Measurements from ENCODE around the gene LNP1.

Gene LNP1

DNA sequence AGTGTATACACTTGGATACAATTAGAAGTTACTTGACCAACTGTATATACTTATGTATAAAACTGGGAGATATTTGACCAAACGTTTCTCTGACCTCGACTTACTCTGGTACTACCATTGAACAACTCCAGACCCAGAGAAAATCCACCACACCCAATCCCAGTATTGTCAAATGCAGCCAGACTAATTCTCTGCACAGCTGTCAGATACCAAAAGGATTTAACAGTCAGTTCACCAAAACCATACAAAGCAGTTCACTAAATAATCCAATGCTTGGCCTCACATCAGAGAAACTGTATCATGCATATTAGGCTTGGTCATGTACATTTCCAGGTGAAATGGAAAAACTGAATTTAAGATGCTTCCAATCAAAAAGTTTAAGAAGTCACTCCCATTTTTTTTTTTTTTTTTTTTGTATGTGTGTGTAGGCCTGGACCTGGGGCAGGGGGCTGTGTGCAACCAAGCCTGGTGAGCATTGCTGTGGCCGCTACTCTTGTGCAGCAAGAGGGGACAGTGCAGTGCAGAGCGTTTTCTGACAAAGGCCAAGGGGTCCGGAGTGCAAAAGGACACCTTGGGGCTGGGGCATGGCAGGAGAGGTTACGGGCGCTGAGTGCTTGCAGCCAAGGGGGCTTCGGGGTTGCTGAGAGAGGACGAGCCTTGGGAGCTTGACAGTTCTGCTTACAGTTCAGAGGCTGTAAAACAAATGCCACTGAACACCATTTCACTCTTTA lies 1.8 kb upstream of the LNP1 start:
- no peak for DNase-seq

DNA sequence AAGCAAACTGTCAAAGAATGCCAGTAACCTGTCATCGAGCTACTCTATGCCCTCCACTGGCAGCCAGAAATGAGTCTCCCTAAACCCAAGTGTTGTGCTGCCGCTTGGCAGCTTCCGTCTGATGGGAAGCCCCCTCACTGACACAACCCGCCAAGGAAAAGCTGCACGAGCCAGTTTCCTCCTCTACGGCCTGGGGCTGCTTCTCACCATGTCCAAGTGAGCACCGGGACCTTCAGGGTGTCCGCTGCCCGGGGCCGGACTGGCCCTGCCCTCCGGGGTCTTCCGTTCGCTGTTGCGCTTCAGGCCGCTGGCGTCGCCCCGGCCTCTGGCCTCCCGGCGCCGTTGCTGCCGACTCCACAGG lies 940 bp upstream of the LNP1 start:
- peak in 2 of 14 donors; percentile 32 to 45 for DNase-seq

DNA sequence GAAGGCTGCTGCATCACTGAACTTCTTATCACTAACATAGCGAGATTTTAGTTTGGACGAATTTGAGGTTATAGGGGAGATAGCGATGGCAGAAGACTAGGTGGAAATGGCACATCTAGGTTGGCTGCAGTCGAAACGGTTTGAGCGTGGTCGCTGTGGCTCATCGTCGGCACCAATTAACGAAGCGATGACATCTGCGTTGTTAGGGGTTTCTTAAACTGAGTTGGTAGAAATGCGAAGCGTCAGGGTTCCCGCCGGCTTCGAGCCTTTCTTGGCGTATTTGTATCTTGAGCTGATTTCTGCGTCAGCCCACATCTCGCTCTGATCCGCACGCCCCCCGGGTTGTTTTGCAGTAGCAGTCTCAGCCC lies 319 bp downstream of the LNP1 start:
- DNase-seq = peak in 4 of 14 donors; percentile 59 to 70 (median 64)

DNA sequence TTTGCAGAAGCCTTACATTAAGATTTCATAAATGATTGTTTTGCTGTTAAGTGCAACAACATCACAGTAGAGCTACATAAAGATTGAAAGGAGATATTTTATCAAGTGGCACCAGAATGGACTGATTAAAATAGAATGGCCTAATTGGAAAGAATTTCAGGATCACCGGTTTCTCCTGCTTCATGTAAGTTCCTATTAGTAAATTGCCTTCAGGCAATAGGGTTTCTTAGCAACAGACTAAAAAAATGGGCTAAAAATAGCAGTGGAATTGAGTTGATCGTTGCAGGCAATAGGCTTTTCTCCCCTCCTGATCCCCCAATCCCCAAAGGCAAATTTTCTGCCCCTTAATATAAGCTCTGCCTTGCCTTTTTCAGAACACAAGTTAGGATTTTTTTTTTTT lies 917 bp downstream of the LNP1 start:
- DNase-seq = peak in 1 of 14 donors; percentile 39

DNA sequence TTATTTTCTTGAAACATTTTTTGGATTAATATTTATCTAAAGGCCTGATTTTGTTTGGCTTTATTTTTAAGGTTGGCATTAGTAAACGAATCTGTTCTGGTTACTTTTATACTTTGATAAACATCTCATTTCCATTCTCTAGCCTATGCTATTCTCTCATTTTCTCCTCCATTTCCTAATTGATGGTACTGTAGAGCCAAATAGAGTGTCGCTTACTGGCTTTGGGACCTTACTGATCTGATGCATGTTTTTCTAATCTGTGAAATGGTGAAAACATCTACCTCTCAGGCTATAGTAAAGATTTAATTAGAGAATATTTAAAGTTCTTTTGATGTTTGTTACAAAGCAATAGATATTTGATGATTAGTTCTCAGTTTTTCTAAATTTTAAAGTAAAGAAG lies 1.6 kb downstream of the LNP1 start:
- no peak for DNase-seq

DNA sequence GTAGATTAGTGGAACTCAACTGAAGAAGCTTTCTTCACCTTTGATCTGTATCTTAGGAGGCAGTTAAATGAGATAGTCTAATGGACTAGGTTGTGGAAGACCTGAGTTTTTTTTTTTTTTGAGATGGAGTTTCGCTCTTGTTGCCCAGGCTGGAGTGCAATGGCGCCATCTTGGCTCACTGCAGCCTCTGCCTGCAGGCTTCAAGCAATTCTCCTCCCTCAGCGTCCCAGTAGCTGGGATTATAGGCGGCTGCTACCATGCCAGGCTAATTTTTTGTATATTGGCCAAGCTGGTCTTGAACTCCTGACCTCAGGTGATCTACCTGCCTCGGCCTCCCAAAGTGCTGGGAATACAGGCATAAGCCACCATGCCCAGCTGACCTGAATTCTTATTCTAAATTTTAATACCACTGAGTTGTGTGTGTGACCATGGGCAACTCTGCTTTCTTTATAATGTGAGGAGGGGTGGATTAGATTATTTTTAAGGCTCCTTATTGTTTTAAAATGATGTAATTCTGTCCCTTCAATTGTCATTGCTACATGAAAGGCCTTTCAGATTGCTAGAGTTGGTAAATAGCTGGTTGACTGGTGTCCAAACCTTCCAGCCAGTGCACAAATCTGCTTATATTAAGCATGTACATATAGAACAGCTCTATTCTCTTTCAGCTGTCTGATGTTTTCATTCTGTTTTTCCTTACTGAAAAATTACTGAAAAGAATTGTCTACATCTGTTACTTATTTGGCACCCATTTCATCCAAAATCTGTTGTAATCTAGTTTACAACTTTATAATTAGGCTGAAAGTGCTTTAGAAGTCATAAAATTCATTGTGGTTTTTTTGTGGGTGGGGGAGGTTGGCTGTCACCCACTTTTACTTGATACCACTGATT lies 2.3 kb downstream of the LNP1 start:
- peak in 2 of 14 donors; percentile 0 to 6 for DNase-seq

DNA sequence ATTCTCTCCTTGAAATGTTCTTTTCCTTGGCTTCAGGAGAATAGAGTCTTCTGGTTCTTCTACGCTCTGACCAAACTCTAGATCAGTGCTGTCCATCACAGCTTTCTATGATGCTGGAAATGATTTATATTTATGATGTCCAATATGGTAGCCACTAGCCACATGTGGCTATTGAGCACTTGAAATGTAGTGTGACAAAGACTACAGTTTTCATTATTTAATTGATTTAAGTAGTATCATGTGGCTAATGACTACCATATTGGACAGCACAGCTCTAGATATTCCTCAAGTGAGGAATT lies 2.9 kb downstream of the LNP1 start:
- no peak for DNase-seq

DNA sequence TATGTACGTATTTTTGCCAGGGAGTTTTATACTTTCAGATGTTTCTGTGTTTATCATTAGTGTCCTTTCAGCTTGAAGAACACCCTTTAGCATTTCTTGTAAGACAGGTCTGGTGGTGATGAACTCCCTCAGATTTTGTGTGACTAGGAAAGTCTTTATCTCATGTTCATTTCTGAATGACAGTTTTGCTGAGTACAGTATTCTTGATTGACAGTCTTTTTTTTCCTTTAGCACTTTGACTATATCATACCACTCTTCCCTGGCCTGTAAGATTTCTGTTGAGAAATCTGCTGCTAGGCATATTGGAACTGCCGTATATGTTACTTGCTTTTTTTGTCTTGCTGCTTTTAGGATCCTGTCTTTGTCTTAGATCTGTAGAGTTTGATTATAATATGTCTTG lies 5.8 kb downstream of the LNP1 start:
- no peak for DNase-seq

DNA sequence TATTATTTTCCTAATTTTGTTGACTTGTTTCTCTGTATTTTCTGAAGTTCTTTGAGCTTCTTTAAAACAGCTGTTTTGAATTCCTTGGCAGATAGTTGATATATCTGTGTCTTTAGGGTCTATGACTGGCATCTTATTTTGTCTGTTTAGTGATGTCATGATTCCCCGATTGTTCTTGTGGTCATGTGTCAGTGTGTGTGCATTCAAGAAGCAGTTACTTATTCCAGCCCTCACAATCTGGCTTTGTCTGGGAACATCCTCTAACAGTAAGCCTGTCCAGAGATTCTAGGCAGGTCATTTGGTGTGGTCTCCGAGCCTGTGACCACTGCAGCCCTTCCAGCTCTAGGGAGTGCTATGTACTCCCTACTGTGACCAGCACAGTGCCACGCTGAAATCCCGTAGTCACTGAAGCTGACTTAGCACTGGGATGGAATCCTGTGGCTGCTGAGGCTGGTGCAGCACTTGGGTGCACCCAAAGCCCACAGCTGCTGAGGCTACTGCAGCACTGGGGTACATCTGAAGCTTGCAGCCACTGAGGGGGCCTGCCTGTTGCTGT lies 6.7 kb downstream of the LNP1 start:
- DNase-seq = no peak

DNA sequence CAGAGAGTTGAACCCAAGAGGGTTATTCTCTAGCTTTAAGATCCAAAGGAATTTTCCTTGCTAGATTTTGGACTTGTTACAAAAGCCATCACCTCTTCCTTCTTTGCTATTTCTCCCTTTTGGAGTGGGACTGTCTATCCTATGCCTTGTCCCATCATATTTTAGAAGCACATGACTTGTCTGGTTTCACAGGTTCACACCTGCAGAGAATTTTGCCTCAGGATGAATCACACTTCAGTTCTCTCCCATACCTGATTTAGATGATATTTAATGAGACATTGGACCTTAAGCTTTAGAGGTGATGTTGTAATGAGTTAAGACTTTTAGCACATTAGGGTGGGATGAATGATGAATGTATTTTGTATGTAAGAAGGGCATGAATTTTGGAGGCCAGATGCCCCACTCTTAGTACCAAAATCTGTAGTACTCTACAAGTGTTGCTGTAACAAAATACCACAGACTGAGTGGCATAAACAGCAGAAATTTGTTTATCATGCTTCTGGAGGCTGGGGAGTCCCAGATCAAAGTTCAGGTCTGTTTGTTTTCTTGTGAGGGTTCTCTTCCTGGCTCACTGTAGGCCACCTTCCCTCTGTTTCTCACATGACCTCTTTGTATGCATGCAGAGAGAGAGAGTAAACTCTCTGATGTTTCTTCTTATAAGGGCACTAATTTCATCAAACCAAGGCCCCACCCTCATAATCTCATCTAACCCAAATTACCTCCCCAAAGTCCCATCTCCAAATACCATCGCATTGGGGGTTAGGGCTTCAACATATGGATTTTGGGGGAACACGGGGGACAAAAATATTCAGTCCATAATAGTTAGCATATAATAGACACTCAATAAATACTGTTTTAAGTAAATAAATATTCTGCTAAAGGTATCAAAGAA lies 10.0 kb downstream of the LNP1 start:
- DNase-seq = no peak

DNA sequence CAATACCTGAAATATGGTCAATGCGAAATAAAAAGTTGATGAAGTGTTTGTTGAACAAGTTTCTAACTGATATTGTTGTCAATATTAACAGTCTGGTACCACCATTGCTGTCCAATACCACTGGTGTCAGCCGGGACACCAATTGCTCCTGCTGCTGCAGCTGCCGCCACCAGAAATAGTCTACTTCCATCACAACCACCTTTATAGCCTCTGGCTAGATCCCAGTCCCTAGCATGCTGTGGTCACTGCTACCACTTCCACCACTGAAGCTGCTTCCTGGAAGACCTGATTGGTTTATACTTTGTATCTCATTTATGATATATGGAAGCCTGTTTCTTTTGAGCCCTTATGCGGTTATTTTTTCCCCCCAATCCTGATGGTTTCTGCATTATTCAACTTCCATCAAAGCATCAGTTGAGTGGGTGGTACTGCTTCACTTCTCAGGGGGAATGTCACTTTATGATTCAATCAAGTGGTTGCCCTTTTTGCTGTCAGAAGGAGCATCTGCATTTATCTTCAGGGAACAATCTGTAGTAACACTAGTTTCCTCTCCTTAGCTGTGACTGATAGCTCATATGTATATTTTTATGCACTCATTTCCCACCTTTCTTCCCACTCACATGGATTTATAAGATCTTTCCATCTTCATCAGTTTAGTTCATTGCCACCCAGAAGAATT lies 11.7 kb downstream of the LNP1 start:
- DNase-seq = no peak

DNA sequence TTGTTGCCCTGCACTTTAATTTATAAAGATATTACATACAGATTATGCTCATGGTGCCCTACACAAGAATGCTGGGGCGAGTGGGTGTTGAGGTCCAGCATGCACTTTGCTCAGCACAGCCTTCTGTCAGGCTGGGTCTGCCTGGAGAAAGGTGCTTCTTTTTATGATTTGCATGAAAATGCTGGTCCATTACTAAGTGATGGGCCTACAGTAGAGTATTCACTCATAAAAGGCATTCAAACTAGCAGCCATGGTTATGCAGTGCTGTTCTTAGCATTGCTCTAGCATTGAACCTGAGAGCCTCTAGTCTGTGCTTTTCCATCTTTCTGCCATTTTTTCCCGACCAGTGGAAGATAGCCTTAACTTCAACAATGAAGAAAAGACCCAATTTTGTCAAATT lies 12.3 kb downstream of the LNP1 start:
- DNase-seq = no peak

DNA sequence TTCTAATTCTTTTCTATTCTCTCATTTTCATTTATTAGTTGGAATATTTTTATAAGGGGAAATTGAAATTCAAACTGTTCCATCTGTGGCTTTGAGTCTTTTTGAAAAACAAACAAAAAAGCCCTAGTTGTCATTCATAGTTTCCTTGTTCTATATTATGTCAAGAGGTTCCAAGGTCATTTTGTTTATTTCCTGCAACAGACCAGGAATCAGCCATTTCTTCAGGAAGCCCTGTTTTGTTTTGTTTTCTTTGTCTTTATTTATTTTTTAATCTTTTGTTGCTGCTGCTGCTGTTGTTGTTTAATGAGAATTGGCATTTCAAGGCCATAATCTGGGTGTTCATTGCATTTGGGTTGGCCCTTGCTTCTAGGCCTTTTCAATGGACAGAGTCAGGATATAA lies 14.8 kb downstream of the LNP1 start:
- DNase-seq = no peak

DNA sequence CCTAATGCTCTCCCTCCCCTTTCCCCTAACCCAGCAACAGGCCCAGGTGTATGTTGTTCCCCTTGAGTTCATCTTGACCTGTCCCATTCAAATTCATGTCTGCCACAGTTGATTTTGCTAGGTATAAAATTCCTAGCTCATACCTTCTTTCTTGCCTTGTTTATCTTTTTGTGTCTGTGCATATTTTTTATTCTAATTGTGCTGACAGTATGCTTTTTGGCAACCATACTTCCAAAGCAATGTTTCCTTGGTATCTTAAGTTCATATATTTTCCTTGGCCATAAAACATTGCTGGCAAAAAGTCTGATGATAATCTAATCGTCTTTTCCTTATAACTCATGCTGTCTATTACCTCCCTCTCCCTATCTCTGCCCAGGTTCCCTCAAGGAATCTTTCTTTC lies 15.5 kb downstream of the LNP1 start:
- no peak for DNase-seq

DNA sequence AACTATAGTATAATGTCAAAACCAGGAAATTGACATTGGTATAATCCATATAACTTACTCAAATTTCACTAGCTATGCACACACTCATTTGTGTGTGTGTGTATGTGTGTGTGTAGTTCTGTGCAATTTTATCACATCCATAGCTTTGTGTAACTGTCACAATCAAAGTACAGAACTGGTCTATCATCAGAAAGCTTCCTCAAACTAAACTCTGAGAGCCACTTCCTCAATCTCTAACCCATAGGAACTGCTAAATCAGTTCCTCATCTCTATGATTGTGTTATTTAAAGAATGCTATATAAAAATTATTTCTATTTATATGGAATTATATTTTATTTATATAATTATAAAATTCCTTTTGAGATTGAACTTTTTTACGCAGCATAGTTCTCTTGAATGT lies 18.1 kb downstream of the LNP1 start:
- DNase-seq = no peak

DNA sequence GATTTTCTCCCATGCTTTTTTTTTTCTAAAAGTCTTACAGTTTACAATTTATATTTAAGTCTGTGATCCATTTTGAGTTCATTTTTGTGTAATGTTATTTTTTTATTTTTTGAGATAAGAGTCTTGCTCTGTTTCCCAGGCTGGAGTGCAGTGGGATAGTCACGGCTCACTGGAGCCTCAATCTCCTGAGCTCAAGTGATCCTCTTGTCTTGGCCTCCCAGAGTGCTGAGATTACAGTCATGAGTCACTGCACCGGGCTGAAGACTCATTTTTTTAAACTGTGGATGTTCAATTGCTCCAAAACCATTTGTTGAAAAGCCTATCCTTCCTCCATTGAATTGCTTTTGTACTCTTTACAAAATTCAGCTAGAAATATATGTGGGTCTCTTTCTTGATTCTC lies 19.5 kb downstream of the LNP1 start:
- no peak for DNase-seq

DNA sequence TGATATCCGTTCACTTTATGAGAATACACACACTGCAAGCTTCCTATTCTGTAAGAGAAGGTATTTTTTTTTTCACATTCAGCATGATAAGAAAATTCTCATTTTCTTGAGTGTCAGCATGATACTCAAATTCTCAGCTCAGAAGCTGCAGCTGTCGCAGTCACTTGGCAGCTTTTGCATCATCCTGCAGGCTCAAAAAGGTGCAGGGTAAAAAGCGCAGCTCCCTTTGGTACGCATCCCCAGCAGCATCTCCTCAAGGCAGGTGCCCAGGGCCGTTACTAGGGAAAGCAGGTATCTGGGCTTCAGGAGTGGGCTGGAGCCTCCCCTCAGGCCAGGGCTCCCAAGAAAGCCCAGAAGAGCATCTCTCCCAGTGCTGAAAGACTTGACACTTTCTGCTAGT lies 22.3 kb downstream of the LNP1 start:
- DNase-seq = no peak

DNA sequence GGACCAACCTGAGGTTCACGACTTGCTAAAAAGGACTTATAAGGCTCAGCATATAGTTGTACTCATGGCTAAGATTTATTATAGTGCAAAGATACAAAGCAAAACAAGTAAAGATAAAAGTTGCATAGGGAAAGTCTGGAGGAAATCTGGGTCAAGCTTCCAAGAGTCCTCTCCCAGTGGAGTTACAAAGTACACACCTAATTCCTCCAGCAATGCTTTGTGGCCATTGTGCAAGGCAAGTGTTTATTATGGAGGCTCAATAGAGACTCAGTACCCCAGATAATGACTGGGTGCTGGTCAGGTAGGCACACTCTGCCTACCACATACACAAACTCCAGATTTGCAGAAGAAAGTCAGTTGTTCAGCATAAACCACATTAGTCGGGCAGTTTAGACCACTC lies 22.9 kb downstream of the LNP1 start:
- DNase-seq = no peak

DNA sequence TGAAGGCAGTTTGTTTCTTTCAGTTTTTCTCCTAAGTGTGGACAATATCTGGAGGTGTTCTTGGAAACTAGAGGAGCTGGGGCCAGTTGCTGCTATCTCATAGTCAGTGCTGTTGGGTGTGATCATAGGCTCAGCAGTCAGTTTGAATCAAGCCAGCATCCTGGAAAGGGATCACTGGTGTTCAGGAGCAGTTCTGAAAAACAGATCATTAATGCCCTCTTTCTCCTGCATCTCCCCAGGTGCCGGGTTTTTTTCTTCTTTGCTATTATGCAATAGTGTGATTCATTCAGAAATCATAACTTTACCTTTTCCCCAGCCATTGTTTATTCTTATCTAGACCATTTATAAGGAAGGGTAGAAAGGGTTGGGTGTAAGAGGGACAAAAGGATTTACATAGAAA lies 24.0 kb downstream of the LNP1 start:
- DNase-seq = no peak

DNA sequence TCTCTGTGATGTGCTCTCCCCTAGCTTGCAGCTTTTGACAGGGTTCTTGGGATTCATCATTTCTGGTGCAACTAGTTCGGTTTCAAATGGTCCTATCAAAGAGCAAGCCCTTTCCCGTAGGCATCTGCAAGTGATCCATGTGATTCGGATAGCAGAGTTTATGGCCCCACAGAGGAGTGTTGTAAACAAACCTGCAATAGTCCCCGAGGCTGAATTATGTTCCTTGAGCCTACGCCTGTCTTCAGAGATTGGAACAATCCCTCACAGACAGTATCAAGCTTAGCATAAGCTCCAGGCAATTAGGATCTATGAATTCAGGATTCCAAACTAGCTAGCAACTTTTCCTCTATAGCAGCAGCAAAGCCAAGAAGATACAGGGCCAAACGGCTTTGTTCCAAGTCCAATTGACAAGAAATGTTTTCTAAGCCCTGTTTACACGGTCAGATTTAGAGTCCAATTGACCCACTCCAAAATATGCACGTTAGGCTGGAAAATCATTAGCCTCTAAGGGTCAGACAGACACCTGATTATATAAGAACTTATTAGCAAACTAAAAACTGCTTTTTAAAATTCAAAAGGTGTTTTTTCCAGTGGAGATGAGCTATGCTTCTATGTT lies 24.8 kb downstream of the LNP1 start:
- DNase-seq = no peak

DNA sequence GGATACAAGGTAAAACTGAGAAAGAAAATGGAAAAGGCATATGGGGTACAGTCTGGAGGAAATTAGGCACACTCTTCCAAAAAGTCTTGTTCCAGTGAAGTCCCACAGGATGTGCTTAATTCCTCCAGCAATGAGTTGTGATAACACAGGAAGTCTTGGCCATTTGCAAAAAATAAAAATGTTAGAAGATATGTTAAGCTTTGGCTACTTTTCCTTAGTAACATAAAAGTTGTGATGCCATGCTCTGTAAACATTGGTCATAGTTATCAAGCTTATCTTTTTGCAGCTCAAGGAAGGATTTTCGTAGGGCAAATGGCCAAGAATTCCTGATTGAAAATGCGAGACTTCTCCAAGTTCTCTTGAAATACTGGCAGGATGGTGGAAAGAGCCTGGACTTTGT lies 26.4 kb downstream of the LNP1 start:
- DNase-seq = no peak

DNA sequence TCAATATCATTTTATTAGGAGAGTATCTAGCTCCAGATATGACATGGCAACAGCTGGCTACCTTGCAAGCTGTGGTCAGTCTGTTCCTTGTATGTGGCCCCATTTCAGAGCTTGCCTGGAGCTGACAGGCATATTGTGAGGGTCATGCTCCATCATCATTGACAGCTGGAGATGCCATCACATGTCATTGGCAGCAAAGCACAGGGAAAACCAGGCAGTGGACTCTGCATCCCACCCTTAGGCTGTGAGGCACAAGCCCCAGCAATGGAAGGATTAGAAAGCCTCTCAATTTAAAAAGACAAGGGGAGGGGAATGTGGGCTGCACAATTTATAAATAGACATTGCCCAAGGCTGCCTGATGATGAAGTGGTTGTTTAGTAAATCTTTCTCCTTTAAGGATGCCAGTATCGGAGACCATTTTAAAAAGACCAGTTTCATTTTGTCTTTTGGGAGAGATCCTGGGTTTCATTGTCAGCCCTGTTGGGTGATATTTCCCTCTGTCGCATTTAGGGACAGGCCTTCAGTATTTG lies 27.9 kb downstream of the LNP1 start:
- DNase-seq = no peak
